SK-N-SH treated with all-trans-retinoic acid at 6 μM for 48 hours (cell line): ENCODE results near the gene CDH20.

ENCODE experiments used
- ATAC-seq: fragments of 200-7000 bp; cut with Tn5 transposase; 3 replicates; pipeline ENCODE4 v1.9.1; 2020; ENCODE audit warnings: mild to moderate bottlenecking, moderate library complexity
- ARNTL ChIP-seq: fragments of 450-650 bp; formaldehyde crosslinking; IDR thresholded peaks from 2 replicates; pipeline ENCODE4 v1.5.0; 2020; ENCODE audit warnings: low read depth, mild to moderate bottlenecking, moderate library complexity, borderline replicate concordance
- BACH2 ChIP-seq: fragments of 250-450 bp; sonication (Bioruptor Pico); IDR thresholded peaks from 2 replicates; pipeline ENCODE4 v1.9.0; 2021; ENCODE audit warnings: mild to moderate bottlenecking, borderline replicate concordance
- CSDC2 ChIP-seq: fragments of 250-450 bp; sonication (Bioruptor Pico); IDR thresholded peaks from 2 replicates; pipeline ENCODE4 v1.5.0; 2020; ENCODE audit warnings: mild to moderate bottlenecking, moderate library complexity
- CSRNP3 ChIP-seq: fragments of 250-450 bp; sonication (Bioruptor Pico); IDR thresholded peaks from 2 replicates; pipeline ENCODE4 v1.5.1; 2021; ENCODE audit warnings: mild to moderate bottlenecking, moderate library complexity
- ESRRG ChIP-seq: fragments of 250-450 bp; sonication (Bioruptor Pico); IDR thresholded peaks from 2 replicates; pipeline ENCODE4 v1.6.1; 2021; ENCODE audit warnings: mild to moderate bottlenecking
- GLIS3 ChIP-seq: fragments of 250-450 bp; sonication (Bioruptor Pico); IDR thresholded peaks from 2 replicates; pipeline ENCODE4 v1.5.0; 2020; ENCODE audit warnings: mild to moderate bottlenecking, moderate library complexity
- ISL1 ChIP-seq: fragments of 250-450 bp; sonication (Bioruptor Pico); IDR thresholded peaks from 2 replicates; pipeline ENCODE4 v2.1.2; 2022; ENCODE audit warnings: mild to moderate bottlenecking, moderate library complexity
- OSR1 ChIP-seq: fragments of 250-450 bp; sonication (Bioruptor Pico); IDR thresholded peaks from 2 replicates; pipeline ENCODE4 v1.8.0; 2022; ENCODE audit warnings: moderate library complexity, mild to moderate bottlenecking, inconsistent platforms
- PATZ1 ChIP-seq: fragments of 250-450 bp; sonication (Bioruptor Pico); IDR thresholded peaks from 2 replicates; pipeline ENCODE4 v1.8.0; 2020; ENCODE audit warnings: mild to moderate bottlenecking, moderate library complexity, borderline replicate concordance
- POU6F1 ChIP-seq: fragments of 250-450 bp; sonication (Bioruptor Pico); IDR thresholded peaks from 2 replicates; pipeline ENCODE4 v1.8.0; 2021; ENCODE audit warnings: low read depth, mild to moderate bottlenecking, moderate library complexity, borderline replicate concordance
- PPARA ChIP-seq: fragments of 250-450 bp; sonication (Bioruptor Pico); IDR thresholded peaks from 2 replicates; pipeline ENCODE4 v1.5.0; 2020; ENCODE audit warnings: mild to moderate bottlenecking, borderline replicate concordance
- RARB ChIP-seq: fragments of 250-450 bp; sonication (Bioruptor Pico); IDR thresholded peaks from 2 replicates; pipeline ENCODE4 v1.8.0; 2021; ENCODE audit warnings: mild to moderate bottlenecking, moderate library complexity
- SNAI2 ChIP-seq: fragments of 250-450 bp; sonication (Bioruptor Pico); IDR thresholded peaks from 2 replicates; pipeline ENCODE4 v1.5.0; 2020; ENCODE audit warnings: mild to moderate bottlenecking, moderate library complexity
- TCF4 ChIP-seq: fragments of 250-450 bp; sonication (Bioruptor Pico); IDR thresholded peaks from 2 replicates; pipeline ENCODE4 v1.8.0; 2021; ENCODE audit warnings: mild to moderate bottlenecking, moderate library complexity, borderline replicate concordance
- TOX ChIP-seq: fragments of 250-450 bp; sonication (Bioruptor Pico); IDR thresholded peaks from 2 replicates; pipeline ENCODE4 v1.8.0; 2021; ENCODE audit warnings: mild to moderate bottlenecking, moderate library complexity, borderline replicate concordance
- TSHZ2 ChIP-seq: fragments of 250-450 bp; sonication (Bioruptor Pico); IDR thresholded peaks from 2 replicates; pipeline ENCODE4 v1.5.0; 2020; ENCODE audit warnings: mild to moderate bottlenecking, moderate library complexity
- ZFP3 ChIP-seq: fragments of 250-450 bp; sonication (Bioruptor Pico); IDR thresholded peaks from 2 replicates; pipeline ENCODE4 v1.5.0; 2020; ENCODE audit warnings: mild to moderate bottlenecking, moderate library complexity
- ZFP30 ChIP-seq: fragments of 450-650 bp; formaldehyde crosslinking; IDR thresholded peaks from 2 replicates; pipeline ENCODE4 v1.5.0; 2022; ENCODE audit warnings: mild to moderate bottlenecking, moderate library complexity
- ZNF565 ChIP-seq: fragments of 450-650 bp; formaldehyde crosslinking; conservative IDR thresholded peaks from 2 replicates; pipeline ENCODE4 v1.5.0; 2020; ENCODE audit warnings: low read depth, mild to moderate bottlenecking, moderate library complexity
- ZNF70 ChIP-seq: fragments of 450-650 bp; formaldehyde crosslinking; IDR thresholded peaks from 2 replicates; pipeline ENCODE4 v1.5.0; 2020; ENCODE audit warnings: mild to moderate bottlenecking, moderate library complexity
- ZNF8 ChIP-seq: fragments of 450-650 bp; formaldehyde crosslinking; IDR thresholded peaks from 2 replicates; pipeline ENCODE4 v1.5.0; 2020; ENCODE audit warnings: mild to moderate bottlenecking, moderate library complexity

Gene CDH20

DNA sequence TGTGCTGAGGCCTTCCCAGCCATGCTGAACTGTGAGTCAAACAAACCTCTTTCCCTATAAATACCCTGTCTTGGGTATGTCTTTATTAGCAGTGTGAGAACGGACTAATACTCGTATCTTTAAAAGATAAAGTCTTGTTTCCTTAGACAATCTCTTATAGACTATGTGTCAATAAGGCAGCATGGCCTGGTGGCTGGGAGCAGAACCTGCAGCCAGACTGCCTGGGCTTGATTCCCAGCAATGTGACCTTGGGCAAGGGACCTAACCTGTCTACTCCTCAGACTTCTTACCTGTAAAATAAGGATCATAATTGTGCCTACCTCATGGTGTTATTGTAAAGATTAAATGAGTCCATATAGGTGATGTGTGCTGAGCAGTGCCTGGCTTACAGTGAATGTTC is 198.7 kb downstream of the CDH20 start (continued):
- no peak for TF ChIP-seq TSHZ2

- no peak for ATAC-seq
- TF ChIP-seq GLIS3 (CRISPR knock-in tag) (no peak), PPARA (CRISPR knock-in tag) (no peak), ESRRG (CRISPR knock-in tag) (no peak), ZNF70 (CRISPR knock-in tag) (no peak), PATZ1 (CRISPR knock-in tag) (no peak), OSR1 (CRISPR knock-in tag) (no peak), SNAI2 (CRISPR knock-in tag) (no peak), ARNTL (CRISPR knock-in tag) (no peak), TSHZ2 (no peak), ZFP30 (CRISPR knock-in tag) (no peak), TCF4 (CRISPR knock-in tag) (no peak), ZNF8 (CRISPR knock-in tag) (no peak), TOX (CRISPR knock-in tag) (no peak), ISL1 (CRISPR knock-in tag) (no peak), POU6F1 (CRISPR knock-in tag) (no peak), RARB (CRISPR knock-in tag) (no peak), BACH2 (no peak), ZNF565 (no peak)
Observed at GRCh38 chr18:61535401-61535800, 202.2 kb downstream of the CDH20 start.

GRCh38 chr18:61541673-61542072 is 208.4 kb downstream of the CDH20 start:
- ATAC-seq = no peak
- no peak for TF ChIP-seq ZFP3 (CRISPR knock-in tag)
- no peak for TF ChIP-seq TCF4 (CRISPR knock-in tag)
- TF ChIP-seq CSRNP3 (CRISPR knock-in tag) = no peak
- no peak for TF ChIP-seq SNAI2 (CRISPR knock-in tag)
- TF ChIP-seq CSDC2 (CRISPR knock-in tag) = no peak
- TF ChIP-seq PPARA (CRISPR knock-in tag) = no peak
- TF ChIP-seq ZFP30 (CRISPR knock-in tag) = no peak
